ENCODE results near the gene BMPR1A. TPM values are rescaled to one million over a fixed set of nuclear protein-coding genes. Genes with fewer than 3 reads are reported as not detected.

The BMPR1A gene
- total and polyA plus RNA-seq, 2 experiments from 2014 or later = 14.2 to 82.5 TPM

DNA sequence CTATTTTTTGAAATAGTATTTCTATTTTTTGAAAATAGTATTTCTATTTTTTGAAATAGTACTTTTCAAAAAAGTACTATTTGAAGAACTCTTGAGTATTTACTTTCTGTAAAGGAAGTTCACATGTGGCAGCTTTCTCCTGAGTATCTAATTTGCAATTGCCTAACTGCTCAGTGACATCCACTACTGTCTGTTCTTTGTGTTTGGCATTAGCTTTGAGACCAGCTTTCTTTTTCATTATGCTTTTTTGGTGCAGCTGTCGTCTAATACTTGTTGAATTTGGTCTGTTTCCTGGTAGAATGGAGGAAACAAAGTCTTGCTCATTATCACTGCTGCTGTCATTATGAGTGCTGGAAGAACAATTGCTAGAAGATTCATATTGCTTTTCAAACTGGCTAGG is 99.1 kb downstream of the BMPR1A start:
- H3K36me3 Mint-ChIP-seq (ENCODE audit: low read depth) = peaks cover 38% of the 10 kb centered on the region
- Histone ChIP-seq H3K4me1 (ENCODE audit: insufficient read depth) (peaks cover 65% of the 10 kb centered on the region), H3K27me3 (ENCODE audit: insufficient read depth) (no peaks in the 10 kb centered on the region)

More for the DNA sequence above, 99.1 kb downstream of the BMPR1A start:
- H3K4me3 Mint-ChIP-seq = no peak overlapping the region
- peaks cover 9% of the 10 kb centered on the region for H3K27me3 Mint-ChIP-seq (ENCODE audit: insufficient read depth, low read depth, poor library complexity)
- H3K79me2 ChIP-seq (replicated peaks; ENCODE audit: insufficient read depth) = peaks cover 55% of the 10 kb centered on the region
- peak overlapping the region; percentile 93 for H3K27ac ChIP-seq (ENCODE audit: low read depth)
- H3K9me2 ChIP-seq (ENCODE audit: insufficient read depth) = no peaks in the 10 kb centered on the region
- DNase-seq (ENCODE audit: low spot score) (no peak), ATAC-seq (no peak)
- peak overlapping the region; percentile 81 for H3K27ac Mint-ChIP-seq
- no peak overlapping the region for H2AFZ ChIP-seq
- H3K4me2 ChIP-seq = no peak overlapping the region
- no peaks in the 10 kb centered on the region for H4K20me1 ChIP-seq (replicated peaks; ENCODE audit: insufficient read depth)
- no peak for TF ChIP-seq ZNF331 (CRISPR knock-in tag; IDR thresholded peaks at IDR 0.05; ENCODE audit: low read depth)
- TF ChIP-seq ZNF114 (CRISPR knock-in tag; IDR thresholded peaks at IDR 0.05) = no peak
- TF ChIP-seq, protein P1, sequence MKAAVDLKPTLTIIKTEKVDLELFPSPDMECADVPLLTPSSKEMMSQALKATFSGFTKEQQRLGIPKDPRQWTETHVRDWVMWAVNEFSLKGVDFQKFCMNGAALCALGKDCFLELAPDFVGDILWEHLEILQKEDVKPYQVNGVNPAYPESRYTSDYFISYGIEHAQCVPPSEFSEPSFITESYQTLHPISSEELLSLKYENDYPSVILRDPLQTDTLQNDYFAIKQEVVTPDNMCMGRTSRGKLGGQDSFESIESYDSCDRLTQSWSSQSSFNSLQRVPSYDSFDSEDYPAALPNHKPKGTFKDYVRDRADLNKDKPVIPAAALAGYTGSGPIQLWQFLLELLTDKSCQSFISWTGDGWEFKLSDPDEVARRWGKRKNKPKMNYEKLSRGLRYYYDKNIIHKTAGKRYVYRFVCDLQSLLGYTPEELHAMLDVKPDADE (IDR thresholded peaks at IDR 0.05) = no peak
- TF ChIP-seq, protein P2, sequence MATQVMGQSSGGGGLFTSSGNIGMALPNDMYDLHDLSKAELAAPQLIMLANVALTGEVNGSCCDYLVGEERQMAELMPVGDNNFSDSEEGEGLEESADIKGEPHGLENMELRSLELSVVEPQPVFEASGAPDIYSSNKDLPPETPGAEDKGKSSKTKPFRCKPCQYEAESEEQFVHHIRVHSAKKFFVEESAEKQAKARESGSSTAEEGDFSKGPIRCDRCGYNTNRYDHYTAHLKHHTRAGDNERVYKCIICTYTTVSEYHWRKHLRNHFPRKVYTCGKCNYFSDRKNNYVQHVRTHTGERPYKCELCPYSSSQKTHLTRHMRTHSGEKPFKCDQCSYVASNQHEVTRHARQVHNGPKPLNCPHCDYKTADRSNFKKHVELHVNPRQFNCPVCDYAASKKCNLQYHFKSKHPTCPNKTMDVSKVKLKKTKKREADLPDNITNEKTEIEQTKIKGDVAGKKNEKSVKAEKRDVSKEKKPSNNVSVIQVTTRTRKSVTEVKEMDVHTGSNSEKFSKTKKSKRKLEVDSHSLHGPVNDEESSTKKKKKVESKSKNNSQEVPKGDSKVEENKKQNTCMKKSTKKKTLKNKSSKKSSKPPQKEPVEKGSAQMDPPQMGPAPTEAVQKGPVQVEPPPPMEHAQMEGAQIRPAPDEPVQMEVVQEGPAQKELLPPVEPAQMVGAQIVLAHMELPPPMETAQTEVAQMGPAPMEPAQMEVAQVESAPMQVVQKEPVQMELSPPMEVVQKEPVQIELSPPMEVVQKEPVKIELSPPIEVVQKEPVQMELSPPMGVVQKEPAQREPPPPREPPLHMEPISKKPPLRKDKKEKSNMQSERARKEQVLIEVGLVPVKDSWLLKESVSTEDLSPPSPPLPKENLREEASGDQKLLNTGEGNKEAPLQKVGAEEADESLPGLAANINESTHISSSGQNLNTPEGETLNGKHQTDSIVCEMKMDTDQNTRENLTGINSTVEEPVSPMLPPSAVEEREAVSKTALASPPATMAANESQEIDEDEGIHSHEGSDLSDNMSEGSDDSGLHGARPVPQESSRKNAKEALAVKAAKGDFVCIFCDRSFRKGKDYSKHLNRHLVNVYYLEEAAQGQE (IDR thresholded peaks at IDR 0.05; ENCODE audit: unreplicated experiment) = no peak
- TF ChIP-seq EZH2 (IDR thresholded peaks at IDR 0.05; ENCODE audit: low read depth, unreplicated experiment) = no peak
- no peak for TF ChIP-seq CREB1 (CRISPR knock-in tag; IDR thresholded peaks at IDR 0.05; ENCODE audit: low read depth)
- no peak for TF ChIP-seq STAT1 (IDR thresholded peaks at IDR 0.05; ENCODE audit: unreplicated experiment)
- no peak for TF ChIP-seq JUNB (IDR thresholded peaks at IDR 0.05; ENCODE audit: unreplicated experiment)
- TF ChIP-seq, protein P3, sequence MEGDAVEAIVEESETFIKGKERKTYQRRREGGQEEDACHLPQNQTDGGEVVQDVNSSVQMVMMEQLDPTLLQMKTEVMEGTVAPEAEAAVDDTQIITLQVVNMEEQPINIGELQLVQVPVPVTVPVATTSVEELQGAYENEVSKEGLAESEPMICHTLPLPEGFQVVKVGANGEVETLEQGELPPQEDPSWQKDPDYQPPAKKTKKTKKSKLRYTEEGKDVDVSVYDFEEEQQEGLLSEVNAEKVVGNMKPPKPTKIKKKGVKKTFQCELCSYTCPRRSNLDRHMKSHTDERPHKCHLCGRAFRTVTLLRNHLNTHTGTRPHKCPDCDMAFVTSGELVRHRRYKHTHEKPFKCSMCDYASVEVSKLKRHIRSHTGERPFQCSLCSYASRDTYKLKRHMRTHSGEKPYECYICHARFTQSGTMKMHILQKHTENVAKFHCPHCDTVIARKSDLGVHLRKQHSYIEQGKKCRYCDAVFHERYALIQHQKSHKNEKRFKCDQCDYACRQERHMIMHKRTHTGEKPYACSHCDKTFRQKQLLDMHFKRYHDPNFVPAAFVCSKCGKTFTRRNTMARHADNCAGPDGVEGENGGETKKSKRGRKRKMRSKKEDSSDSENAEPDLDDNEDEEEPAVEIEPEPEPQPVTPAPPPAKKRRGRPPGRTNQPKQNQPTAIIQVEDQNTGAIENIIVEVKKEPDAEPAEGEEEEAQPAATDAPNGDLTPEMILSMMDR (conservative IDR thresholded peaks at IDR 0.05; ENCODE audit: low read depth in 2 of 2) = no peak
- no peak for TF ChIP-seq EZH2phosphoT487 (IDR thresholded peaks at IDR 0.05; ENCODE audit: unreplicated experiment)
- no peak for TF ChIP-seq POLR2AphosphoS5 (IDR thresholded peaks at IDR 0.05; ENCODE audit: low read depth)
- TF ChIP-seq, protein P4, sequence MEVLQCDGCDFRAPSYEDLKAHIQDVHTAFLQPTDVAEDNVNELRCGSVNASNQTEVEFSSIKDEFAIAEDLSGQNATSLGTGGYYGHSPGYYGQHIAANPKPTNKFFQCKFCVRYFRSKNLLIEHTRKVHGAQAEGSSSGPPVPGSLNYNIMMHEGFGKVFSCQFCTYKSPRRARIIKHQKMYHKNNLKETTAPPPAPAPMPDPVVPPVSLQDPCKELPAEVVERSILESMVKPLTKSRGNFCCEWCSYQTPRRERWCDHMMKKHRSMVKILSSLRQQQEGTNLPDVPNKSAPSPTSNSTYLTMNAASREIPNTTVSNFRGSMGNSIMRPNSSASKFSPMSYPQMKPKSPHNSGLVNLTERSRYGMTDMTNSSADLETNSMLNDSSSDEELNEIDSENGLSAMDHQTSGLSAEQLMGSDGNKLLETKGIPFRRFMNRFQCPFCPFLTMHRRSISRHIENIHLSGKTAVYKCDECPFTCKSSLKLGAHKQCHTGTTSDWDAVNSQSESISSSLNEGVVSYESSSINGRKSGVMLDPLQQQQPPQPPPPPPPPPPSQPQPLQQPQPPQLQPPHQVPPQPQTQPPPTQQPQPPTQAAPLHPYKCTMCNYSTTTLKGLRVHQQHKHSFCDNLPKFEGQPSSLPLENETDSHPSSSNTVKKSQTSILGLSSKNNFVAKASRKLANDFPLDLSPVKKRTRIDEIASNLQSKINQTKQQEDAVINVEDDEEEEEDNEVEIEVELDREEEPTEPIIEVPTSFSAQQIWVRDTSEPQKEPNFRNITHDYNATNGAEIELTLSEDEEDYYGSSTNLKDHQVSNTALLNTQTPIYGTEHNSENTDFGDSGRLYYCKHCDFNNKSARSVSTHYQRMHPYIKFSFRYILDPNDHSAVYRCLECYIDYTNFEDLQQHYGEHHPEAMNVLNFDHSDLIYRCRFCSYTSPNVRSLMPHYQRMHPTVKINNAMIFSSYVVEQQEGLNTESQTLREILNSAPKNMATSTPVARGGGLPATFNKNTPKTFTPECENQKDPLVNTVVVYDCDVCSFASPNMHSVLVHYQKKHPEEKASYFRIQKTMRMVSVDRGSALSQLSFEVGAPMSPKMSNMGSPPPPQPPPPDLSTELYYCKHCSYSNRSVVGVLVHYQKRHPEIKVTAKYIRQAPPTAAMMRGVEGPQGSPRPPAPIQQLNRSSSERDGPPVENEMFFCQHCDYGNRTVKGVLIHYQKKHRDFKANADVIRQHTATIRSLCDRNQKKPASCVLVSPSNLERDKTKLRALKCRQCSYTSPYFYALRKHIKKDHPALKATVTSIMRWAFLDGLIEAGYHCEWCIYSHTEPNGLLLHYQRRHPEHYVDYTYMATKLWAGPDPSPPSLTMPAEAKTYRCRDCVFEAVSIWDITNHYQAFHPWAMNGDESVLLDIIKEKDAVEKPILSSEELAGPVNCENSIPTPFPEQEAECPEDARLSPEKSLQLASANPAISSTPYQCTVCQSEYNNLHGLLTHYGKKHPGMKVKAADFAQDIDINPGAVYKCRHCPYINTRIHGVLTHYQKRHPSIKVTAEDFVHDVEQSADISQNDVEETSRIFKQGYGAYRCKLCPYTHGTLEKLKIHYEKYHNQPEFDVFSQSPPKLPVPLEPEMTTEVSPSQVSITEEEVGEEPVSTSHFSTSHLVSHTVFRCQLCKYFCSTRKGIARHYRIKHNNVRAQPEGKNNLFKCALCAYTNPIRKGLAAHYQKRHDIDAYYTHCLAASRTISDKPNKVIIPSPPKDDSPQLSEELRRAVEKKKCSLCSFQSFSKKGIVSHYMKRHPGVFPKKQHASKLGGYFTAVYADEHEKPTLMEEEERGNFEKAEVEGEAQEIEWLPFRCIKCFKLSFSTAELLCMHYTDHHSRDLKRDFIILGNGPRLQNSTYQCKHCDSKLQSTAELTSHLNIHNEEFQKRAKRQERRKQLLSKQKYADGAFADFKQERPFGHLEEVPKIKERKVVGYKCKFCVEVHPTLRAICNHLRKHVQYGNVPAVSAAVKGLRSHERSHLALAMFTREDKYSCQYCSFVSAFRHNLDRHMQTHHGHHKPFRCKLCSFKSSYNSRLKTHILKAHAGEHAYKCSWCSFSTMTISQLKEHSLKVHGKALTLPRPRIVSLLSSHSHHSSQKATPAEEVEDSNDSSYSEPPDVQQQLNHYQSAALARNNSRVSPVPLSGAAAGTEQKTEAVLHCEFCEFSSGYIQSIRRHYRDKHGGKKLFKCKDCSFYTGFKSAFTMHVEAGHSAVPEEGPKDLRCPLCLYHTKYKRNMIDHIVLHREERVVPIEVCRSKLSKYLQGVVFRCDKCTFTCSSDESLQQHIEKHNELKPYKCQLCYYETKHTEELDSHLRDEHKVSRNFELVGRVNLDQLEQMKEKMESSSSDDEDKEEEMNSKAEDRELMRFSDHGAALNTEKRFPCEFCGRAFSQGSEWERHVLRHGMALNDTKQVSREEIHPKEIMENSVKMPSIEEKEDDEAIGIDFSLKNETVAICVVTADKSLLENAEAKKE (CRISPR knock-in tag; IDR thresholded peaks at IDR 0.05) = no peak
- TF ChIP-seq NANOG (IDR thresholded peaks at IDR 0.05; ENCODE audit: borderline replicate concordance) = no peak
- no peak overlapping the region for H3K4me3 ChIP-seq
- no peaks in the 10 kb centered on the region for H3F3A ChIP-seq (replicated peaks; ENCODE audit: low read depth)
- H3K9me3 Mint-ChIP-seq = no peaks in the 10 kb centered on the region; the same call in 2 of the 3 replicates
- no peaks in the 10 kb centered on the region for H3K36me3 ChIP-seq (ENCODE audit: insufficient read depth)
- H3K4me1 Mint-ChIP-seq = peaks cover 60% of the 10 kb centered on the region
